AG10803 (cell line): ENCODE measurements around the gene STMN1.
A peak's percentile ranks its signal among the peaks of the same experiment; 100 is the strongest.

ENCODE experiments used
- DNase-seq: peaks from one replicate; pipeline ENCODE4 v3.0.0; 2010; ENCODE audit warnings: low read depth
- H3K4me3 ChIP-seq: 2 replicates; pipeline ENCODE4 v1.5.1; 2011; ENCODE audit warnings: mild to moderate bottlenecking, low read length, control low read depth
- TF ChIP-seq, protein P1 (sequence below): conservative IDR thresholded peaks from 2 replicates; pipeline ENCODE4 v1.5.1; 2011; ENCODE audit warnings: mild to moderate bottlenecking, low read length, control low read depth, inconsistent platforms

STMN1 gene

GRCh38 chr1:25927521-25928265, 21.5 kb upstream of the STMN1 start:
- DNase-seq: no peak
- H3K4me3 ChIP-seq: no peak overlapping the region

GRCh38 chr1:25926731-25927496, 20.7 kb upstream of the STMN1 start:
- no peak for DNase-seq
- TF ChIP-seq, protein P1, sequence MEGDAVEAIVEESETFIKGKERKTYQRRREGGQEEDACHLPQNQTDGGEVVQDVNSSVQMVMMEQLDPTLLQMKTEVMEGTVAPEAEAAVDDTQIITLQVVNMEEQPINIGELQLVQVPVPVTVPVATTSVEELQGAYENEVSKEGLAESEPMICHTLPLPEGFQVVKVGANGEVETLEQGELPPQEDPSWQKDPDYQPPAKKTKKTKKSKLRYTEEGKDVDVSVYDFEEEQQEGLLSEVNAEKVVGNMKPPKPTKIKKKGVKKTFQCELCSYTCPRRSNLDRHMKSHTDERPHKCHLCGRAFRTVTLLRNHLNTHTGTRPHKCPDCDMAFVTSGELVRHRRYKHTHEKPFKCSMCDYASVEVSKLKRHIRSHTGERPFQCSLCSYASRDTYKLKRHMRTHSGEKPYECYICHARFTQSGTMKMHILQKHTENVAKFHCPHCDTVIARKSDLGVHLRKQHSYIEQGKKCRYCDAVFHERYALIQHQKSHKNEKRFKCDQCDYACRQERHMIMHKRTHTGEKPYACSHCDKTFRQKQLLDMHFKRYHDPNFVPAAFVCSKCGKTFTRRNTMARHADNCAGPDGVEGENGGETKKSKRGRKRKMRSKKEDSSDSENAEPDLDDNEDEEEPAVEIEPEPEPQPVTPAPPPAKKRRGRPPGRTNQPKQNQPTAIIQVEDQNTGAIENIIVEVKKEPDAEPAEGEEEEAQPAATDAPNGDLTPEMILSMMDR: no peak
- no peak overlapping the region for H3K4me3 ChIP-seq

More at GRCh38 chr1:25927521-25928265, 21.5 kb upstream of the STMN1 start:
- TF ChIP-seq, protein P1: no peak

DNA sequence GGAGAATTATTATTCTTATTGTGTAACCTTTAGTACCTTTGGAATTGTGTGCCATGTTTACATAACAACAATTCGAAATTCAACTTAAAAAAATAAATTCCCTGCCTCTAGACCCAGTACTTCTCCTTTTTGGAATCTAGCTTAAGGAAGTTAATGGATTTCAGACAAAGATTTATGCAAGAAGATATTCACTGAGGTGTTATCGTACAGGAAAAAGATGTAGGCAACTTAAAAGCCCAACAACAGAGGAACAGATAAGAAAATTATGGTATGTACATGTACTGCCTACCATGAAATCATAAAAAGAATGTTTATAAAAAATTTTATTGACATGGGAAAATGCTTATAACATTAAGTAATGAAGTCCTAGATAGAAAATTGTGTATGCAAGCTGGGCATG, 18.2 kb upstream of the STMN1 start:
- DNase-seq: no peak
- no peak overlapping the region for H3K4me3 ChIP-seq
- TF ChIP-seq, protein P1: no peak

DNA sequence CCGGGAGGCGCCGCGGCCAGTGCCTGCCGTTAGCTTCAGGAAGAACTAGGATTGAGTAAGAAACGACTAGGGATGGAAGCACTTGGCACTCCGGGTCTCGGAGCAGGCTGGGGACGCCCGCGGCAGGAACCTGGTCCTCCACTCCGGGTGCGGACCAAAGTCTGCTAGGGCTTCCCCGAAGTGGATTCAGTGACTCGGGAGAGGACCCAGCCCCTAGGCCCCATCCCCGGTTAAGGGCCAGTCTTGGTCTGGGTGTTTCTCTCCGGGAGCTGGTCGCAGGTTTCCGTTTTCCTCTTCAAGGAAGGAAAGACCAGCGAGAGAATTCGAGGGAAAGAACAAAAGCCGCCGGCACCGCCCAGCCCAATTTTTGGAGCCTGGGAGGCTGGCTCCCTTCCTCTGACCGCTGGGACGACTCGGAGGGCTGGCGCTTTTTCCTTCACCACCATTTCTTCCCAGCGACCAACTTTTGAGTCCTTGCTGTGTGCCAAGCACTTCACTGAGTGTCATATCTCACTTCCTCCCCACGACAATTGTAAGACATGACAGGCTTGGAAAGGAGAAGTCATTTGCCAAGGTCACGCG, 16.8 kb upstream of the STMN1 start:
- peak overlapping the region; percentile 61 for H3K4me3 ChIP-seq
- peak; percentile 16 for DNase-seq
- TF ChIP-seq, protein P1: no peak

GRCh38 chr1:25922056-25922970, 16.1 kb upstream of the STMN1 start:
- H3K4me3 ChIP-seq: peak overlapping the region; percentile 61
- peak; percentile 25 for DNase-seq

GRCh38 chr1:25918615-25919014, 12.4 kb upstream of the STMN1 start:
- TF ChIP-seq, protein P1: no peak
- no peak for DNase-seq
- H3K4me3 ChIP-seq: no peak overlapping the region

More at GRCh38 chr1:25922056-25922970, 16.1 kb upstream of the STMN1 start:
- TF ChIP-seq, protein P1: no peak
